Common myeloid progenitor, CD34-positive (primary cell): ENCODE measurements around the gene RCAN2.
"Not testable (repeated sequence)": the region's sequence is repeated elsewhere in the genome, so short reads cannot be mapped to it uniquely, and the experiment has no call there.

Experiments used
- CTCF ChIA-PET: fragments of 350-600 bp; sonication (Branson Sonifier 250); formaldehyde crosslinking; loops from one replicate; lab custom pipeline; 2021; ENCODE audit warnings: antibody characterized with exemption; lab: Charles Lee
- POLR2A ChIA-PET: fragments of 350-600 bp; sonication (Branson Sonifier 250); formaldehyde crosslinking; loops from one replicate; lab custom pipeline; 2021; ENCODE audit warnings: antibody characterized with exemption; lab: Charles Lee
- DNase-seq, 3 donors: peaks; one replicate each; pipeline versions ENCODE4 v3.0.0 to v3.0.0-alpha.2; 2013
- H3K27ac ChIP-seq, 2 experiments: 1 replicate in 1 of 2; 2 replicates in 1 of 2; pipeline ENCODE4 v1.7.0; 2013; ENCODE audit warnings: inconsistent platforms in 2 of 2, low read length in 2 of 2, mild to moderate bottlenecking in 2 of 2, low read depth in 1 of 2, moderate library complexity in 1 of 2; ENCODE audit not compliant: severe bottlenecking in 2 of 2, insufficient read depth in 1 of 2, poor library complexity in 1 of 2
- H3K27me3 ChIP-seq, 5 experiments: replicated peaks in 2 of 5; 1 replicate in 3 of 5; 2 replicates in 2 of 5; pipeline versions ENCODE4 v1.6.1 to v1.7.0; 2013; ENCODE audit warnings: low read length in 4 of 5, mild to moderate bottlenecking in 2 of 5, moderate library complexity in 2 of 5, inconsistent platforms in 1 of 5; ENCODE audit not compliant: insufficient read depth in 5 of 5, control insufficient read depth in 4 of 5
- H3K36me3 ChIP-seq, 4 experiments: 1 replicate in 2 of 4; 2 replicates in 2 of 4; pipeline versions ENCODE4 v1.6.1 to v1.7.0; 2013; ENCODE audit warnings: low read length in 3 of 4, control low read depth in 1 of 4, mild to moderate bottlenecking in 1 of 4; ENCODE audit not compliant: control insufficient read depth in 4 of 4, insufficient read depth in 4 of 4
- H3K4me1 ChIP-seq, 4 experiments: 1 replicate in 3 of 4; 2 replicates in 1 of 4; pipeline versions ENCODE4 v1.6.1 to v1.7.1; 2013; ENCODE audit warnings: low read length in 3 of 4, mild to moderate bottlenecking in 3 of 4, control low read depth in 1 of 4, inconsistent platforms in 1 of 4, moderate library complexity in 1 of 4; ENCODE audit not compliant: control insufficient read depth in 4 of 4, insufficient read depth in 4 of 4; ENCODE audit errors: control extremely low read depth in 1 of 4
- H3K4me3 ChIP-seq, 7 experiments: 1 replicate in 4 of 7; 2 replicates in 3 of 7; pipeline versions ENCODE4 v1.5.1 to v1.7.0; 2013; ENCODE audit warnings: mild to moderate bottlenecking in 7 of 7, low read length in 6 of 7, moderate library complexity in 6 of 7, inconsistent platforms in 2 of 7, low read depth in 2 of 7, control low read depth in 1 of 7; ENCODE audit not compliant: insufficient read depth in 4 of 7, control insufficient read depth in 1 of 7; ENCODE audit errors: extremely low read depth in 1 of 7
- H3K9me3 ChIP-seq, 5 experiments: 1 replicate in 4 of 5; 2 replicates in 1 of 5; pipeline versions ENCODE4 v1.6.1 to v1.7.1; 2013; ENCODE audit warnings: low read length in 4 of 5, mild to moderate bottlenecking in 2 of 5, inconsistent platforms in 1 of 5, low read depth in 1 of 5, moderate library complexity in 1 of 5; ENCODE audit not compliant: control insufficient read depth in 4 of 5, insufficient read depth in 2 of 5; ENCODE audit errors: control extremely low read depth in 1 of 5
- WGBS: methylation state at CpG from one replicate; pipeline ENCODE4 v1.1.5; 2013; ENCODE audit not compliant: insufficient coverage; 5-methylcytosine and 5-hydroxymethylcytosine counted together

RCAN2 gene

GRCh38 chr6:46405620-46406180, 85.5 kb downstream of the RCAN2 start:
- over 99% methylated on average over 14 of the region's 32 CpGs for WGBS
- H3K4me1 ChIP-seq, DNase-seq, H3K4me3 ChIP-seq, H3K9me3 ChIP-seq, H3K27me3 ChIP-seq, H3K27ac ChIP-seq, H3K36me3 ChIP-seq, POLR2A ChIA-PET: not testable (repeated sequence)
- CTCF ChIA-PET, result interaction anchor here (1.2 to 17.3 kb wide), 3 partner anchors 24 to 315 kb away, joined by 4 to 228 read pairs (median 4); no protein-coding TSS in a partner anchor

DNA sequence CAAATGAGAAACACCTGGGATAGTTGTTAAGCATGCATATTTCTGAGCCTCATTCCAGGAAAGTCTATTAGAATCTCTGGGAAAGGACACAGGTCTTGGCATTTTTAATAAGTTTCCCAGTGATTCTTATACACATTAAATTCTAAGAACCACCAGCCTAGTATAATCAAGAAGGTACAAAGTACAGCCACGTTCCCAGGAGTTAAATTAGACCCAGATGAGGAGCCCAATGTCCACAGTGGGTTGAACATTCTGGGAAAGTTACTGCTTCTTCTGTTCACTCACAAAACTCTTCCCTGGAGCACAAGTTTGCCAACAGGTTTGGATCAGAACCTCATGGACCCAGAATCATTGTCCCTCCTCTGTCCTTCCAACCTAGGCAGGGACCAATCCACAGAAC, 90.4 kb downstream of the RCAN2 start:
- Histone ChIP-seq H3K9me3 (no peaks in the 10 kb centered on the region), H3K36me3 (no peaks in the 10 kb centered on the region), H3K27ac (no peak overlapping the region), H3K27me3 (no peaks in the 10 kb centered on the region), H3K4me1 (no peaks in the 10 kb centered on the region), H3K4me3 (no peak overlapping the region)
- no peak for DNase-seq
- ChIA-PET POLR2A (no interaction called here), CTCF (interaction anchor here (1.3 to 17.3 kb wide), 3 partner anchors 9 to 310 kb away, joined by 3 to 228 read pairs (median 11); no protein-coding TSS in a partner anchor)
- WGBS, result 100% methylated on average over 1 of the region's 1 CpG

- 96% methylated on average over 4 of the region's 4 CpGs for WGBS
- H3K4me3 ChIP-seq, result no peak overlapping the region
- DNase-seq, result no peak
- H3K27me3 ChIP-seq, result no peaks in the 10 kb centered on the region
- H3K27ac ChIP-seq, result no peak overlapping the region
- no peaks in the 10 kb centered on the region for H3K36me3 ChIP-seq
- no peaks in the 10 kb centered on the region for H3K4me1 ChIP-seq
- no peaks in the 10 kb centered on the region for H3K9me3 ChIP-seq
- POLR2A ChIA-PET, result no interaction called here
- CTCF ChIA-PET, result interaction anchor here (0.9 to 1.1 kb wide), 2 partner anchors 15 to 174 kb away, joined by 4 read pairs; no protein-coding TSS in a partner anchor
Observed at GRCh38 chr6:46395530-46395929, 95.7 kb downstream of the RCAN2 start.

DNA sequence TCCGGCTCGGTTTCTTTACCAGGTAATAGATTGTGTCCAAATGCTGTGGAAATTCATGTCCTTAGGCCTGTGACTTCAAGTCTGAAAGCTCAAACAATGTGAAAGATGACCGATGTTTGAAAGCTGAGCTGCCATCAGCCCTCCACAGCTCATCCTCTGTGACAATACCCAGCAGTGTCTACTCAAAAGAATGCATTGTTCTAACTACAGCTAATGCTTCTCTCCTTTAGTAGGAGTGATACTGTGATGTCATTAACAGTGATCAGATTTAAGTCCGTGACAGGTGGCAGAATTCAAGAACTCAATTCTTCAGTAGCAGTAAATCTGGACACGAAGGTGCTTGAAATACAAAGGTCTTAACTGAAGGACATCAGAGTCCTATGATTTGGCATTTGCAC, 97.3 kb downstream of the RCAN2 start:
- ChIA-PET CTCF (interaction anchor here (1.2 to 2.5 kb wide), 2 partner anchors 17 to 174 kb away, joined by 3 to 8 read pairs; no protein-coding TSS in a partner anchor), POLR2A (no interaction called here)
- Histone ChIP-seq H3K36me3 (no peaks in the 10 kb centered on the region), H3K27ac (no peak overlapping the region), H3K9me3 (no peaks in the 10 kb centered on the region), H3K4me1 (no peaks in the 10 kb centered on the region), H3K4me3 (no peak overlapping the region), H3K27me3 (no peaks in the 10 kb centered on the region)
- no peak for DNase-seq
- WGBS, result 95% methylated on average over 5 of the region's 5 CpGs

DNA sequence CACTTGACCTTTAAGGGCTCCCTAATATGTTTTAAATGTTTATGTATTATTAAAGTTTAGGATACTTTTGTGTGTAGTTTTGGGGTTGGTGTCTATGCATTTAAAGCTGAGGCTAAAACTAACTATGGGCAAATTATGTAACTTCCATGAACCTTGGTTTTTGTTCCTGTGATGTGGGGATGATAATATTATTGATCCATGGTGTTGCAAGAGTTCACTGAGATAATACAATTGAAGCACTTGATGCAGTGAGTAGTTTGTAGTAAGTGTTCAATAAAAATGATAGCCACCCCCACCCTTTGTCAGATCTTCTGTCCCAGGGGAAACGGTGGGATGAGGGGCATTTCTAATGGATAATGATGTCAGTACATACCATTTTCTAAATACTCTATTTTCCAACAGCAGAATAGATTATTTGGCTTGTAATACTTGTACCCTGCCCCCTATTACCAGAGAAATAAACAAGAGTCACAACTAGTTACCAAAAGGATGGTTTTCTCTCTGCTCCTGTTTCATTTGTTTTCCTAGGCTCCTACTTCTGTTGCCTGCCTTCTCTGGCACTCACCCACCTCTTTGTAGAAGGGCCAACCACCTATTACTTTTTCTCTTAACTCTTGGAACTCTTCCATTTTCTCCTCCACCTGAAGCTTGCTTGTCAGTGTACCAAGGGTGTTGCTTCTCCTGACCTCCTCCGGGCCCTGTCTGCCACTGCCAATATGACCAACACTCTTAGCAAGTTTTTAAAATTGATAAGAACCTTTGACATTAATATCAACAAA, 97.9 kb downstream of the RCAN2 start:
- no peak overlapping the region for H3K27ac ChIP-seq
- H3K36me3 ChIP-seq, result no peaks in the 10 kb centered on the region
- POLR2A ChIA-PET, result no interaction called here
- CTCF ChIA-PET, result interaction anchor here (2.5 kb wide), 1 partner anchor 18 kb away, joined by 8 read pairs; no protein-coding TSS in a partner anchor
- H3K9me3 ChIP-seq, result no peaks in the 10 kb centered on the region
- DNase-seq, result no peak
- no peaks in the 10 kb centered on the region for H3K27me3 ChIP-seq
- H3K4me1 ChIP-seq, result no peaks in the 10 kb centered on the region
- H3K4me3 ChIP-seq, result no peak overlapping the region
- WGBS, result 83% methylated on average over 1 of the region's 2 CpGs

- Histone ChIP-seq H3K4me3 (no peak overlapping the region), H3K9me3 (no peaks in the 10 kb centered on the region), H3K4me1 (no peaks in the 10 kb centered on the region), H3K27me3 (no peaks in the 10 kb centered on the region), H3K27ac (no peak overlapping the region), H3K36me3 (no peaks in the 10 kb centered on the region)
- no CpG with 5 or more reads among the region's 1 CpG for WGBS
- POLR2A ChIA-PET, result no interaction called here
- CTCF ChIA-PET, result interaction anchor here (1.4 kb wide), 2 partner anchors 10 to 166 kb away, joined by 3 to 4 read pairs; no protein-coding TSS in a partner anchor
- DNase-seq, result no peak
Observed at GRCh38 chr6:46392294-46392693, 99.0 kb downstream of the RCAN2 start.
